K562 (cell line): ENCODE results near the gene CLDND1. TPM values are rescaled to one million over a fixed set of nuclear protein-coding genes. Genes with fewer than 3 reads are reported as not detected.

ENCODE experiments used
- COPS2 ChIP-seq: fragments of 450-650 bp; conservative IDR thresholded peaks from 2 replicates; pipeline ENCODE4 v1.6.1; 2016; ENCODE audit warnings: mild to moderate bottlenecking, moderate library complexity
- ESRRA ChIP-seq: fragments of 450-650 bp; IDR thresholded peaks from 2 replicates; pipeline ENCODE4 v1.6.1; 2014; ENCODE audit warnings: low read depth, mild to moderate bottlenecking, moderate library complexity, borderline replicate concordance
- MEF2D ChIP-seq: conservative IDR thresholded peaks from 2 replicates; pipeline ENCODE4 v1.6.1; 2016; ENCODE audit warnings: low read depth, missing genetic modification characterization, missing compliant biosample characterization
- NR4A1 ChIP-seq, 2 experiments: fragments of 250-450 bp in 1 of 2; fragments of 450-650 bp in 1 of 2; sonication (Bioruptor Pico) in 1 of 2; IDR thresholded peaks; 2 replicates each; pipeline versions ENCODE4 v1.4.0 to v1.6.1; 2016 to 2020; ENCODE audit warnings: mild to moderate bottlenecking in 2 of 2, missing compliant biosample characterization in 1 of 2, missing genetic modification characterization in 1 of 2, moderate library complexity in 1 of 2
- PATZ1 ChIP-seq: fragments of 250-450 bp; sonication (Bioruptor Pico); IDR thresholded peaks from 2 replicates; pipeline ENCODE4 v1.5.0; 2020; ENCODE audit warnings: mild to moderate bottlenecking, borderline replicate concordance
- POLR2G ChIP-seq: fragments of 200-400 bp; formaldehyde crosslinking; IDR thresholded peaks from 2 replicates; pipeline ENCODE4 v1.6.1; 2017; ENCODE audit warnings: low read depth, mild to moderate bottlenecking, antibody characterized with exemption, low read length, moderate library complexity
- PRDM10 ChIP-seq: fragments of 450-650 bp; IDR thresholded peaks from 2 replicates; pipeline ENCODE4 v1.6.1; 2018; ENCODE audit not compliant: partially characterized antibody
- RAD21 ChIP-seq, 2 experiments: fragments of 250-450 bp in 1 of 2; fragments of 450-650 bp in 1 of 2; sonication (Bioruptor Pico) in 1 of 2; formaldehyde crosslinking in 1 of 2; IDR thresholded peaks in 1 of 2; conservative IDR thresholded peaks in 1 of 2; 2 replicates each; pipeline versions ENCODE4 v1.4.0 to v1.8.0; 2020 to 2022; ENCODE audit warnings: mild to moderate bottlenecking in 2 of 2, moderate library complexity in 1 of 2
- SIN3A ChIP-seq, 2 experiments: fragments of 150-350 bp in 1 of 2; IDR thresholded peaks; 2 replicates each; pipeline ENCODE4 v1.6.1; 2011 to 2016; ENCODE audit warnings: borderline replicate concordance in 2 of 2, low read depth in 2 of 2, low read length in 2 of 2, mild to moderate bottlenecking in 2 of 2, moderate library complexity in 2 of 2; ENCODE audit not compliant: control insufficient read depth in 1 of 2
- SIX5 ChIP-seq, 2 experiments: IDR thresholded peaks; 2 replicates each; pipeline ENCODE4 v1.6.1; 2011; ENCODE audit warnings: low read length in 2 of 2, borderline replicate concordance in 1 of 2, low read depth in 1 of 2, mild to moderate bottlenecking in 1 of 2, moderate library complexity in 1 of 2; ENCODE audit not compliant: insufficient read depth in 1 of 2
- SRSF7 ChIP-seq: fragments of 200-400 bp; formaldehyde crosslinking; optimal IDR thresholded peaks from 2 replicates; pipeline ENCODE3; 2017; ENCODE audit warnings: mild to moderate bottlenecking, low read depth, low read length
- SUPT5H ChIP-seq: fragments of 450-650 bp; IDR thresholded peaks from 2 replicates; pipeline ENCODE4 v1.6.1; 2016
- TSC22D4 ChIP-seq: fragments of 450-650 bp; IDR thresholded peaks from 2 replicates; pipeline ENCODE4 v1.6.1; 2016; ENCODE audit warnings: missing genetic modification characterization, missing biosample characterization, control low read depth
- ZBTB17 ChIP-seq: fragments of 450-650 bp; formaldehyde crosslinking; IDR thresholded peaks from 2 replicates; pipeline ENCODE4 v1.4.0; 2020; ENCODE audit warnings: mild to moderate bottlenecking
- ZNF143 ChIP-seq: sonication (generic); formaldehyde crosslinking; IDR thresholded peaks from 2 replicates; pipeline ENCODE4 v1.9.0; 2022; ENCODE audit warnings: mild to moderate bottlenecking, missing genetic modification reagents
- ZNF444 ChIP-seq: fragments of 250-450 bp; sonication (Bioruptor Pico); IDR thresholded peaks from 2 replicates; pipeline ENCODE4 v1.4.0; 2020; ENCODE audit warnings: mild to moderate bottlenecking, moderate library complexity
- polyA plus RNA-seq, 8 experiments: library from polyadenylated mRNA; depleted of rRNA in 4 of 8; stranded (reverse) in 5 of 8; unstranded in 3 of 8; fragments of >200 nt; fragmentation: Nextera tagmentation in 2 of 8; fragmentation: Illumina TruSeq in 1 of 8; extraction: Ambion mirVana in 2 of 8; extraction: Trizol in 1 of 8; gene quantifications; 2 replicates each; pipeline versions ENCODE4 v1.2.1 to v1.2.3, GENCODE V29; 2011 to 2014; ENCODE audit warnings: inconsistent platforms in 1 of 8, missing spikeins in 1 of 8
- total RNA-seq, 7 experiments: library from RNA; depleted of rRNA in 6 of 7; stranded (reverse); fragments of >200 nt in 6 of 7; fragmentation: Illumina TruSeq in 2 of 7; extraction: Trizol in 2 of 7; gene quantifications; 2 replicates each; pipeline versions ENCODE4 v1.2.1 to v1.2.3, GENCODE V29; 2011 to 2021; ENCODE audit warnings: low replicate concordance in 1 of 7
- TF ChIP-seq, protein P1 (sequence below), 2 experiments: fragments of 450-650 bp in 1 of 2; IDR thresholded peaks; 2 replicates each; pipeline ENCODE4 v1.6.1; 2011 to 2017; ENCODE audit warnings: low read depth in 2 of 2, antibody characterized with exemption in 1 of 2, borderline replicate concordance in 1 of 2, low read length in 1 of 2, mild to moderate bottlenecking in 1 of 2, mixed read lengths in 1 of 2; ENCODE audit not compliant: control insufficient read depth in 1 of 2

CLDND1 gene
- total and polyA plus RNA-seq, 9 of the 15 experiments (the other 6 are each of a cell fraction or from before 2014, with no cell fraction given), result 29.2 to 141 (median 60.7) TPM

- TF ChIP-seq, protein P1, sequence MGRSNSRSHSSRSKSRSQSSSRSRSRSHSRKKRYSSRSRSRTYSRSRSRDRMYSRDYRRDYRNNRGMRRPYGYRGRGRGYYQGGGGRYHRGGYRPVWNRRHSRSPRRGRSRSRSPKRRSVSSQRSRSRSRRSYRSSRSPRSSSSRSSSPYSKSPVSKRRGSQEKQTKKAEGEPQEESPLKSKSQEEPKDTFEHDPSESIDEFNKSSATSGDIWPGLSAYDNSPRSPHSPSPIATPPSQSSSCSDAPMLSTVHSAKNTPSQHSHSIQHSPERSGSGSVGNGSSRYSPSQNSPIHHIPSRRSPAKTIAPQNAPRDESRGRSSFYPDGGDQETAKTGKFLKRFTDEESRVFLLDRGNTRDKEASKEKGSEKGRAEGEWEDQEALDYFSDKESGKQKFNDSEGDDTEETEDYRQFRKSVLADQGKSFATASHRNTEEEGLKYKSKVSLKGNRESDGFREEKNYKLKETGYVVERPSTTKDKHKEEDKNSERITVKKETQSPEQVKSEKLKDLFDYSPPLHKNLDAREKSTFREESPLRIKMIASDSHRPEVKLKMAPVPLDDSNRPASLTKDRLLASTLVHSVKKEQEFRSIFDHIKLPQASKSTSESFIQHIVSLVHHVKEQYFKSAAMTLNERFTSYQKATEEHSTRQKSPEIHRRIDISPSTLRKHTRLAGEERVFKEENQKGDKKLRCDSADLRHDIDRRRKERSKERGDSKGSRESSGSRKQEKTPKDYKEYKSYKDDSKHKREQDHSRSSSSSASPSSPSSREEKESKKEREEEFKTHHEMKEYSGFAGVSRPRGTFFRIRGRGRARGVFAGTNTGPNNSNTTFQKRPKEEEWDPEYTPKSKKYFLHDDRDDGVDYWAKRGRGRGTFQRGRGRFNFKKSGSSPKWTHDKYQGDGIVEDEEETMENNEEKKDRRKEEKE (IDR thresholded peaks at IDR 0.05; ENCODE audit: borderline replicate concordance in 1 of 2, control insufficient read depth in 1 of 2, low read depth in 2 of 2, low read length in 1 of 2), result no peak
- TF ChIP-seq COPS2 (no peak), NR4A1 (CRISPR knock-in tag; IDR thresholded peaks at IDR 0.05) (no peak), NR4A1 (tag; IDR thresholded peaks at IDR 0.05) (no peak), ESRRA (0 out of 2 replicates have a peak, but pooled peaks have one; percentile 17), PATZ1 (CRISPR knock-in tag) (no peak), SIN3A (IDR thresholded peaks at IDR 0.05; ENCODE audit: borderline replicate concordance in 2 of 2, control insufficient read depth in 1 of 2, low read depth in 2 of 2, low read length in 2 of 2) (peak in 1 of 2 experiments; percentile 21; a peak in 1 of 4 replicates), PRDM10 (peak; percentile 88), TSC22D4 (tag) (no peak), MEF2D (tag) (no peak), ZNF444 (CRISPR knock-in tag) (no peak), RAD21 (CRISPR knock-in tag; conservative IDR thresholded peaks at IDR 0.05 in 1 of 2, IDR thresholded peaks at IDR 0.05 in 1 of 2) (no peak), SUPT5H (peak; percentile 83), SRSF7 (no peak), POLR2G (peak; percentile 90), ZNF143 (CRISPR knock-in tag) (peak; percentile 88), SIX5 (IDR thresholded peaks at IDR 0.05; ENCODE audit: borderline replicate concordance in 1 of 2, insufficient read depth in 1 of 2, low read depth in 1 of 2, low read length in 2 of 2) (peak; percentile 72 to 83; a peak in 3 of 4 replicates), ZBTB17 (CRISPR knock-in tag) (peak; percentile 91)
Observed at GRCh38 chr3:98522544-98523281, at the start of gene CLDND1 (continued).
